Naive thymus-derived CD4-positive, alpha-beta T cell (primary cell): ENCODE data around the gene NIF3L1. TPM values are rescaled to one million over a fixed set of nuclear protein-coding genes. Genes with fewer than 3 reads are reported as not detected.
A peak's percentile ranks its signal among the peaks of the same experiment; 100 is the strongest.

Source experiments
- ATAC-seq: fragments of 150-1000 bp; cut with Tn5 transposase; 2 replicates; pipeline ENCODE4 v1.10.0; 2021; ENCODE audit warnings: mild to moderate bottlenecking, moderate library complexity
- CTCF ChIA-PET: fragments of 350-600 bp; sonication (Branson Sonifier 250); formaldehyde crosslinking; loops from one replicate; lab custom pipeline; 2021; ENCODE audit warnings: antibody characterized with exemption; lab: Charles Lee
- POLR2A ChIA-PET: fragments of 350-600 bp; sonication (Branson Sonifier 250); formaldehyde crosslinking; loops from one replicate; lab custom pipeline; 2021; ENCODE audit warnings: antibody characterized with exemption, inconsistent platforms; lab: Charles Lee
- DNase-seq, 9 donors: peaks; one replicate each; pipeline versions ENCODE4 v3.0.0 to v3.0.0-alpha.2; 2020 to 2022; ENCODE audit warnings: mixed read lengths in 1 of 9
- H3K27ac ChIP-seq: one replicate; pipeline ENCODE4 v1.7.0; 2013; ENCODE audit warnings: mild to moderate bottlenecking, low read depth, low read length, moderate library complexity
- H3K27me3 ChIP-seq, 2 donors: one replicate each; pipeline ENCODE4 v1.7.0; 2013; ENCODE audit warnings: low read length in 2 of 2, mild to moderate bottlenecking in 2 of 2, moderate library complexity in 2 of 2; ENCODE audit not compliant: control insufficient read depth in 2 of 2, insufficient read depth in 2 of 2
- H3K36me3 ChIP-seq, 3 experiments: 1 replicate in 2 of 3; 2 replicates in 1 of 3; pipeline ENCODE4 v1.7.0; 2013; ENCODE audit warnings: low read length in 3 of 3, mild to moderate bottlenecking in 3 of 3, moderate library complexity in 1 of 3; ENCODE audit not compliant: insufficient read depth in 3 of 3, control insufficient read depth in 2 of 3
- H3K4me1 ChIP-seq, 2 donors: one replicate each; pipeline ENCODE4 v1.7.0; 2013; ENCODE audit warnings: low read length in 2 of 2, mild to moderate bottlenecking in 2 of 2, moderate library complexity in 1 of 2; ENCODE audit not compliant: control insufficient read depth in 2 of 2, insufficient read depth in 2 of 2
- H3K4me3 ChIP-seq: 2 replicates; pipeline ENCODE4 v1.7.0; 2013; ENCODE audit warnings: mild to moderate bottlenecking, low read length
- H3K9me3 ChIP-seq, 3 experiments: 1 replicate in 2 of 3; 2 replicates in 1 of 3; pipeline ENCODE4 v1.7.0; 2013; ENCODE audit warnings: low read length in 3 of 3; ENCODE audit not compliant: control insufficient read depth in 2 of 3
- H3K27ac Mint-ChIP-seq, 9 donors: one replicate each; pipeline ENCODE4 v1.8.0; 2020 to 2022; ENCODE audit warnings: mixed read lengths in 9 of 9, mild to moderate bottlenecking in 8 of 9, moderate library complexity in 5 of 9, inconsistent platforms in 2 of 9
- H3K27me3 Mint-ChIP-seq, 5 donors: one replicate each; pipeline ENCODE4 v1.8.0; 2021 to 2022; ENCODE audit warnings: mixed read lengths in 5 of 5, mild to moderate bottlenecking in 1 of 5
- H3K36me3 Mint-ChIP-seq, 5 donors: one replicate each; pipeline ENCODE4 v1.8.0; 2020 to 2022; ENCODE audit warnings: mixed read lengths in 5 of 5, mild to moderate bottlenecking in 3 of 5, inconsistent platforms in 1 of 5
- H3K4me1 Mint-ChIP-seq, 7 donors: one replicate each; pipeline ENCODE4 v1.8.0; 2020 to 2022; ENCODE audit warnings: mixed read lengths in 7 of 7, mild to moderate bottlenecking in 3 of 7, inconsistent platforms in 1 of 7
- H3K4me3 Mint-ChIP-seq, 10 donors: one replicate each; pipeline ENCODE4 v1.8.0; 2020 to 2022; ENCODE audit warnings: mild to moderate bottlenecking in 10 of 10, mixed read lengths in 10 of 10, moderate library complexity in 6 of 10, inconsistent platforms in 2 of 10
- H3K9me3 Mint-ChIP-seq, 11 donors: one replicate each; pipeline ENCODE4 v1.8.0; 2020 to 2022; ENCODE audit warnings: mixed read lengths in 11 of 11, mild to moderate bottlenecking in 4 of 11, inconsistent platforms in 1 of 11, moderate library complexity in 1 of 11
- intact Hi-C, 2 donors: fragments of 100-400 bp; cut with micrococcal nuclease; formaldehyde crosslinking; loops; one replicate each; pipeline ENCODE4 v1.15.1; 2023
- polyA plus RNA-seq, 2 donors: library from polyadenylated mRNA; unstranded; fragments of 300-500 nt; fragmentation: Illumina TruSeq; gene quantifications; one replicate each; pipeline ENCODE4 v1.2.3, GENCODE V29; 2021
- total RNA-seq, 6 experiments: library from RNA in 5 of 6; stranded (reverse) in 5 of 6; gene quantifications; 1 replicate in 5 of 6; 2 replicates in 1 of 6; pipeline ENCODE4 v1.2.3 and lab custom pipeline; 2021 to 2026

The NIF3L1 gene
- total and polyA plus RNA-seq, 7 experiments from 2014 or later, result 11.5 to 33.9 (median 31.4) TPM

DNA sequence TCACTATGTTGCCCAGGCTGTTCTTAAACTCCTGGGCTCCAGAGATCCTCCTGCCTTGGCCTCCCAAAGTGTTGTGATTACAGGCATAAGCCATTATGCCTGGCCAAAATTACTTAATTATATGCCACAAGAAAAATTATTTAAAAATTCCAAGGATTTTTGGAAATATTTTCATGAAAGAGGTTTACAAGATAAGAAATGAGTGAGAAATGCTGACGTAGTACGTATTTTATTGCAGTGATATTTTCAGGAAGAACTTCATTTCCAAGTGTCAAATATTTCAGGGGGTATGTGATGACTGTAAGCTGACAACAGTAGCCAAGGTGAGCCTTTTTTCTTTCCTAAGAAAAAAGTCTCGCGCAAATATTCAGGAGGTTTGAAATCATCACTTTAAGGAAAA is 20.8 kb downstream of the NIF3L1 start:
- POLR2A ChIA-PET, result no interaction called here
- Mint-ChIP-seq H3K9me3 (no peaks in the 10 kb centered on the region), H3K4me3 (no peak overlapping the region), H3K27me3 (no peaks in the 10 kb centered on the region), H3K36me3 (peaks cover 5 to 27% (median 15%) of the 10 kb centered on the region in 5 donors), H3K4me1 (peaks cover 0 to 9% (median 0%) of the 10 kb centered on the region in 7 donors), H3K27ac (peak overlapping the region in 1 of 9 donors; percentile 76)
- DNase-seq (no peak), ATAC-seq (no peak)
- no peaks in the 10 kb centered on the region for H3K27me3 ChIP-seq
- intact Hi-C loops, result no loop called here
- peaks cover 7 to 40% (median 10%) of the 10 kb centered on the region in 3 experiments for H3K36me3 ChIP-seq
- no peaks in the 10 kb centered on the region for H3K4me1 ChIP-seq
- H3K4me3 ChIP-seq, result no peak overlapping the region
- CTCF ChIA-PET, result no interaction called here
- no peaks in the 10 kb centered on the region for H3K9me3 ChIP-seq
- H3K27ac ChIP-seq, result no peak overlapping the region

DNA sequence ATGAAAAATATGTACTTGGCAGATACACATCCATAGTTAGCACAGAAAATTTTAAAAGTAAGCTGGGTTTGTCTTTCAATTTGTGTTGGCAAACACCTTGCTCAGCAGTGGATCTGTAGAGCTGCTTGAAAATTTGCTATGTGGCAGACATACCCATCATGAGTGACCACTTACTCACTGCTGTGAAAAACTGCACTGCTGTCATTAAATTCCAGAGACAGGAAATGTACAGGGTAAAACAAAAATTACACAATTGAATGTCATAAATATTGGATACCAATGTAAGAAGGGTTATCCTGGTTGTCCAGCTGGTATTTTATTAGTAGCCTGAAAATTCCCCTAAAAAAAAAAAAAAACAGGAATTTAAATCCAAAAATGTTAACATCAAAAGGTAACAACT is 24.5 kb downstream of the NIF3L1 start:
- no peak overlapping the region for H3K4me3 ChIP-seq
- no peak for DNase-seq
- H3K4me3 Mint-ChIP-seq, result no peak overlapping the region
- H3K9me3 Mint-ChIP-seq, result no peaks in the 10 kb centered on the region
- ATAC-seq, result no peak
- H3K9me3 ChIP-seq, result no peaks in the 10 kb centered on the region
- H3K36me3 ChIP-seq, result peaks cover 7 to 65% (median 10%) of the 10 kb centered on the region in 3 experiments
- no peaks in the 10 kb centered on the region for H3K27me3 ChIP-seq
- no peak overlapping the region for H3K27ac ChIP-seq
- intact Hi-C loops, result no loop called here
- H3K4me1 ChIP-seq, result no peaks in the 10 kb centered on the region
- H3K27me3 Mint-ChIP-seq, result no peaks in the 10 kb centered on the region
- POLR2A ChIA-PET, result interaction anchor here (1.1 kb wide), 1 partner anchor 8 kb away, joined by 3 read pairs; no protein-coding TSS in a partner anchor
- CTCF ChIA-PET, result interaction anchor here (0.7 kb wide), 1 partner anchor 26 kb away, joined by 4 read pairs; no protein-coding TSS in a partner anchor
- H3K27ac Mint-ChIP-seq, result peak overlapping the region in 6 of 9 donors; percentile 2 to 54 (median 20)
- peaks cover 0 to 5% (median 0%) of the 10 kb centered on the region in 7 donors for H3K4me1 Mint-ChIP-seq
- peaks cover 5 to 34% (median 20%) of the 10 kb centered on the region in 5 donors for H3K36me3 Mint-ChIP-seq

DNA sequence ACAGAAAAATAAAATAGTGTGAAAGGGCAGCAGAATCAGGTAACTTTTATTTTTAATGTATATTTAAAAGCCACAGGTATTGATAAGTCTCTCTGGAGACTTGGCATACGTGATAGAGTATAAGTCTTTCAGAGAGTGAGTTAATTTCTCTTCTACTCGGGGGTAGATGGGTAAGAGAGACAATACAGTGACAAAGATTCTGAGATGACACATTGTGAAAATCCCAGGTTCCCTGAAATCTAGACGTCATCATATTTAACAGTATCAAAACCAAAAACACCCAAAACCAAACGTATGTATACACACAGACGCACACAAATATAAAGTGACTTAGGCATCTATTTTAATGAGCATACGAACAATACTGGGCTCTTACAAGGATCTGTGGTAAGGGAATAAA is 33.3 kb downstream of the NIF3L1 start:
- Mint-ChIP-seq H3K4me1 (peaks cover 0 to 17% (median 0%) of the 10 kb centered on the region in 7 donors), H3K27me3 (no peaks in the 10 kb centered on the region), H3K27ac (peak overlapping the region in 4 of 9 donors; percentile 24 to 53 (median 27)), H3K36me3 (peaks cover 5 to 20% (median 13%) of the 10 kb centered on the region in 5 donors), H3K9me3 (no peaks in the 10 kb centered on the region), H3K4me3 (peak overlapping the region in 1 of 10 donors; percentile 25)
- Histone ChIP-seq H3K36me3 (peaks cover 6 to 73% (median 20%) of the 10 kb centered on the region in 3 experiments), H3K9me3 (no peaks in the 10 kb centered on the region), H3K4me1 (no peaks in the 10 kb centered on the region), H3K4me3 (no peak overlapping the region), H3K27ac (no peak overlapping the region), H3K27me3 (no peaks in the 10 kb centered on the region)
- DNase-seq (no peak), ATAC-seq (no peak)
- intact Hi-C loops, result no loop called here
- ChIA-PET POLR2A (no interaction called here), CTCF (no interaction called here)

DNA sequence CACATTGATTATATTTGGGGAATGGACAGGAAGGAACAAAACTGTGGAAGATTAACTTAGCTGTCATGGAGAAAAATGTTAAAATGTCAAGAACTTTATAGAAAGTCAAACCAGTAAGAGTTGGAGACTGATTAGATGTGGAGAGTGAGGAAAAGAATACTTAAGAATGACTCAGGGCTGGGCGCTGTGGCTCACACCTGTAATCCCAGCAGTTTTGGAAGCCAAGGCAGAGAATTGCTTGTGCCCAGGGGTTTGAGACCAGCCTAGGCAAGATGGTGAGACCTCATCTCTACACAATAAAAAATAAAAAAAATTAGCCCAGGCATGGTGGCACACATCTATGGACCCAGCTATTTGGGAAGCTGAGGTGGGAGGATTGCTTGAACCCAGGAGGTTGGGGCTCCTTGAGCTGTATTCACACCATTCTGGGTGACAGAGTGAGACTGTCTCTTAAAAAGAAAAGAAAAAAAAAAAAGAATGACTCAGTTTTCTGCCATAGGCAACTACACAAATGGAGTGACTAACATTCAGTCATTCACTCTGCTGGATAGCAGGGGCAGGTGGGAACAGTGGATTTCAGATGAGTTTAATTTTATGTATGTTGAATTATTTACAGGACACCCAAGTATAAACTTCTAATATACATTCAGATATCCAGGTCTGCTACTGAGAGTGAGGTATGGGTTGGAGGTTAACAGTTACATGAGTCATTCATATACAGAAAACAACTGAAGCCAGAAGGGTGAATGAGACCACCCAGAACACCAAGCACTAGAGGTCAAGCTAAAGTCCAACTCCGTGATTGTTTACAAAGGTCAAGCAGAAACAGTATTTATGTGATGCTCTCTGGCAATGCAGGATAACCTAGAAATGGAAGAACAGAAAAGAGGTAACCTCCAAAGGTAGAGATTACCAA is 40.4 kb downstream of the NIF3L1 start:
- ATAC-seq, result no peak
- Mint-ChIP-seq H3K36me3 (peaks cover 4 to 26% (median 15%) of the 10 kb centered on the region in 5 donors), H3K27me3 (no peaks in the 10 kb centered on the region), H3K9me3 (no peaks in the 10 kb centered on the region), H3K27ac (peak overlapping the region in 8 of 9 donors; percentile 0 to 56 (median 29)), H3K4me3 (no peak overlapping the region), H3K4me1 (peaks cover 0 to 7% (median 0%) of the 10 kb centered on the region in 7 donors)
- intact Hi-C loops, result no loop called here
- DNase-seq, result no peak
- Histone ChIP-seq H3K4me3 (no peak overlapping the region), H3K9me3 (no peaks in the 10 kb centered on the region), H3K27ac (no peak overlapping the region), H3K36me3 (peaks cover 4 to 42% (median 17%) of the 10 kb centered on the region in 3 experiments), H3K4me1 (no peaks in the 10 kb centered on the region), H3K27me3 (no peaks in the 10 kb centered on the region)
- ChIA-PET POLR2A (interaction anchor here (0.7 kb wide), 1 partner anchor 81 kb away, joined by 4 read pairs; no protein-coding TSS in a partner anchor), CTCF (interaction anchor here (0.8 kb wide), 1 partner anchor 140 kb away, joined by 3 read pairs; no protein-coding TSS in a partner anchor)

DNA sequence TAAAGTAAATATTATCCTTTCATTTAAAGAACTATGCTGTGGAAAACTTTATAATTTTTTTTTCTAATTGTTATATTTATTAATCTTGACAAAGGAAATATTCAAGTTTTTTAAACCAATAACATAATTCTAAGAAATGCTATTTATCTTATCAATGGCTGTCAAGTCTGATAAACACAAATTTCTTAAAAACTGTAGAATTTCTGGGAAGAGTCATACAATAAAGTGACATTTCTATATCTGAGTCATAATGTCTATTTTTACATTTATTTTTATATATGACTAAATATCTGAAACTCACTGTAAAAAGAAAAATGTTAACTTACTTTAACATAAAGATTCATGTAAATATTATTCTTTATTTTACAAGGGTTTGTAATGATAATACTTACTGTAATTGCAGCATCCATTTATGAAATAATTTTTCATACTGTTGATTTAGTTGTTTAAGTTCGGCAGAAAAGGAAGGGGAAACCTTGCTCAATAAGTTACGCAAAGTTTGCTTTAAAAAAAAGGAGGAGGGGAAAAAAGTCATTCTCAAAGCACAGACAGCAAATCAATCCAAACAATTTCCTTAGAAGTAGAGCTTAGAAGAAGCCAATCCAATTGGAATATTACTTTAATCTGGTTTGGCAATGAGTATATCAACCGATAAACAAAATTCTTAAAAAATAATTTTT is 41.9 kb downstream of the NIF3L1 start:
- DNase-seq (no peak), ATAC-seq (no peak)
- ChIA-PET POLR2A (no interaction called here), CTCF (interaction anchor here (0.8 kb wide), 1 partner anchor 139 kb away, joined by 3 read pairs; no protein-coding TSS in a partner anchor)
- H3K36me3 ChIP-seq, result peaks cover 0 to 44% (median 21%) of the 10 kb centered on the region in 3 experiments
- H3K4me1 ChIP-seq, result no peaks in the 10 kb centered on the region
- H3K4me3 Mint-ChIP-seq, result no peak overlapping the region
- intact Hi-C loops, result no loop called here
- peak overlapping the region in 1 of 9 donors; percentile 70 for H3K27ac Mint-ChIP-seq
- no peaks in the 10 kb centered on the region for H3K9me3 ChIP-seq
- H3K4me1 Mint-ChIP-seq, result peaks cover 0 to 7% (median 0%) of the 10 kb centered on the region in 7 donors
- no peak overlapping the region for H3K27ac ChIP-seq
- no peak overlapping the region for H3K4me3 ChIP-seq
- no peaks in the 10 kb centered on the region for H3K9me3 Mint-ChIP-seq
- H3K27me3 Mint-ChIP-seq, result no peaks in the 10 kb centered on the region
- H3K36me3 Mint-ChIP-seq, result peaks cover 4 to 31% (median 15%) of the 10 kb centered on the region in 5 donors
- H3K27me3 ChIP-seq, result no peaks in the 10 kb centered on the region

DNA sequence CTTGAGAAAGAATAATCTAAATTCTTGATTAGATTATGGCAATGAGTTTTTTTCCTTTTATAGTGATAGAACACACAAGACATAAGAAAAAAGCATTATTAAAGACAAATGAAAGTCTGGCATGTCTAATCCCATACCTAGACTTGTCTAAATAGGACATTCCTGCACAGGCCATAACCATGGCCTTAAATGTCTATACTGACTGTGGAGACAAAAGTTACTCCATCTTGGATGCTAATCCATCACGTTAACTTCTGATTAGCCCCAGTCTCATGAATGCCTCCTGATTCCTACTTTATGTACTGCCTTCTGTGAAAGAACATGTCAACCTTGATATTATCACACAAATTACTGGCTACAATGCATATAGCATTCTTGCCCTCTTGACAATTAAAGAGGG is 50.7 kb downstream of the NIF3L1 start:
- Mint-ChIP-seq H3K4me3 (no peak overlapping the region), H3K27me3 (no peaks in the 10 kb centered on the region), H3K36me3 (peaks cover 8 to 47% (median 18%) of the 10 kb centered on the region in 5 donors), H3K9me3 (no peaks in the 10 kb centered on the region), H3K4me1 (peaks cover 0 to 10% (median 0%) of the 10 kb centered on the region in 7 donors), H3K27ac (peak overlapping the region in 1 of 9 donors; percentile 84)
- ChIA-PET POLR2A (no interaction called here), CTCF (no interaction called here)
- DNase-seq (no peak), ATAC-seq (no peak)
- Histone ChIP-seq H3K4me1 (no peaks in the 10 kb centered on the region), H3K9me3 (no peaks in the 10 kb centered on the region), H3K36me3 (peaks cover 0 to 53% (median 13%) of the 10 kb centered on the region in 3 experiments), H3K27me3 (no peaks in the 10 kb centered on the region), H3K4me3 (no peak overlapping the region), H3K27ac (no peak overlapping the region)
- intact Hi-C loops, result no loop called here
